ENCODE results near the gene ANKS1A.

The ANKS1A gene

GRCh38 chr6:35120746-35121145 lies 231.7 kb downstream of the ANKS1A start:
- H3K36me3 ChIP-seq (ENCODE audit: low read depth) = no peaks in the 10 kb centered on the region
- DNase-seq (ENCODE audit: low spot score) (no peak), ATAC-seq (ENCODE audit: low read depth) (peak; percentile 62; the same call in 1 of the 3 replicates)
- H3K27me3 ChIP-seq (ENCODE audit: insufficient read depth, poor library complexity, severe bottlenecking) = no peaks in the 10 kb centered on the region
- H3K9me3 ChIP-seq (ENCODE audit: severe bottlenecking) = no peaks in the 10 kb centered on the region
- H3K27ac ChIP-seq (ENCODE audit: poor library complexity, severe bottlenecking) = no peak overlapping the region
- TF ChIP-seq CTCF (IDR thresholded peaks at IDR 0.05; ENCODE audit: poor library complexity, severe bottlenecking) = no peak
- no peak overlapping the region for H3K4me3 ChIP-seq (ENCODE audit: severe bottlenecking)
- no peaks in the 10 kb centered on the region for H3K4me1 ChIP-seq (ENCODE audit: insufficient read depth, poor library complexity, severe bottlenecking)

- no peaks in the 10 kb centered on the region for H3K27me3 ChIP-seq (ENCODE audit: insufficient read depth, poor library complexity, severe bottlenecking)
These were observed 235.3 kb downstream of the ANKS1A start for GRCh38 chr6:35124356-35124755.

GRCh38 chr6:35128042-35128441 lies 239.0 kb downstream of the ANKS1A start:
- Histone ChIP-seq H3K36me3 (ENCODE audit: low read depth) (no peaks in the 10 kb centered on the region), H3K4me3 (ENCODE audit: severe bottlenecking) (no peak overlapping the region), H3K27ac (ENCODE audit: poor library complexity, severe bottlenecking) (no peak overlapping the region), H3K4me1 (ENCODE audit: insufficient read depth, poor library complexity, severe bottlenecking) (no peaks in the 10 kb centered on the region), H3K9me3 (ENCODE audit: severe bottlenecking) (peaks cover 2% of the 10 kb centered on the region), H3K27me3 (ENCODE audit: insufficient read depth, poor library complexity, severe bottlenecking) (no peaks in the 10 kb centered on the region)
- no peak for TF ChIP-seq CTCF (IDR thresholded peaks at IDR 0.05; ENCODE audit: poor library complexity, severe bottlenecking)
- DNase-seq (ENCODE audit: low spot score) = no peak
- no peak for ATAC-seq (ENCODE audit: low read depth)

More at GRCh38 chr6:35124356-35124755, 235.3 kb downstream of the ANKS1A start:
- H3K27ac ChIP-seq (ENCODE audit: poor library complexity, severe bottlenecking) = no peak overlapping the region
- no peak for DNase-seq (ENCODE audit: low spot score)
- H3K9me3 ChIP-seq (ENCODE audit: severe bottlenecking) = no peaks in the 10 kb centered on the region
- no peaks in the 10 kb centered on the region for H3K4me1 ChIP-seq (ENCODE audit: insufficient read depth, poor library complexity, severe bottlenecking)
- no peaks in the 10 kb centered on the region for H3K36me3 ChIP-seq (ENCODE audit: low read depth)
- TF ChIP-seq CTCF (IDR thresholded peaks at IDR 0.05; ENCODE audit: poor library complexity, severe bottlenecking) = no peak
- no peak overlapping the region for H3K4me3 ChIP-seq (ENCODE audit: severe bottlenecking)
- no peak for ATAC-seq (ENCODE audit: low read depth)

- DNase-seq (ENCODE audit: low spot score) = no peak
- ATAC-seq (ENCODE audit: low read depth) = no peak
These were observed 239.4 kb downstream of the ANKS1A start for GRCh38 chr6:35128496-35128895.

More at GRCh38 chr6:35128496-35128895, 239.4 kb downstream of the ANKS1A start:
- Histone ChIP-seq H3K4me1 (ENCODE audit: insufficient read depth, poor library complexity, severe bottlenecking) (no peaks in the 10 kb centered on the region), H3K27me3 (ENCODE audit: insufficient read depth, poor library complexity, severe bottlenecking) (no peaks in the 10 kb centered on the region), H3K4me3 (ENCODE audit: severe bottlenecking) (no peak overlapping the region), H3K27ac (ENCODE audit: poor library complexity, severe bottlenecking) (no peak overlapping the region), H3K9me3 (ENCODE audit: severe bottlenecking) (peaks cover 2% of the 10 kb centered on the region), H3K36me3 (ENCODE audit: low read depth) (no peaks in the 10 kb centered on the region)
- TF ChIP-seq CTCF (IDR thresholded peaks at IDR 0.05; ENCODE audit: poor library complexity, severe bottlenecking) = no peak
